K562 (cell line): ENCODE results near the gene RASGEF1C. TPM values are rescaled to one million over a fixed set of nuclear protein-coding genes. Genes with fewer than 3 reads are reported as not detected.

Experiments used
- DIDO1 ChIP-seq: fragments of 450-650 bp; IDR thresholded peaks from 2 replicates; pipeline ENCODE4 v1.6.1; 2016; ENCODE audit warnings: low read depth, missing biosample characterization, missing genetic modification characterization
- ETV1 ChIP-seq: fragments of 450-650 bp; conservative IDR thresholded peaks from 2 replicates; pipeline ENCODE4 v1.6.1; 2016; ENCODE audit warnings: missing genetic modification characterization, control low read depth, low read depth, missing compliant biosample characterization
- RUNX1 ChIP-seq: sonication (generic); IDR thresholded peaks from 2 replicates; pipeline ENCODE4 v1.6.1; 2016; ENCODE audit warnings: antibody characterized with exemption, low read depth
- SNIP1 ChIP-seq: fragments of 450-650 bp; IDR thresholded peaks from 2 replicates; pipeline ENCODE4 v1.7.1; 2017; ENCODE audit warnings: low read depth, mild to moderate bottlenecking
- TFAM ChIP-seq: fragments of 250-450 bp; sonication (Bioruptor Pico); conservative IDR thresholded peaks from 2 replicates; pipeline ENCODE4 v1.5.0; 2021; ENCODE audit warnings: mild to moderate bottlenecking, moderate library complexity
- polyA plus RNA-seq, 8 experiments: library from polyadenylated mRNA; depleted of rRNA in 4 of 8; stranded (reverse) in 5 of 8; unstranded in 3 of 8; fragments of >200 nt; fragmentation: Nextera tagmentation in 2 of 8; fragmentation: Illumina TruSeq in 1 of 8; extraction: Ambion mirVana in 2 of 8; extraction: Trizol in 1 of 8; gene quantifications; 2 replicates each; pipeline versions ENCODE4 v1.2.1 to v1.2.3, GENCODE V29; 2011 to 2014; ENCODE audit warnings: inconsistent platforms in 1 of 8, missing spikeins in 1 of 8
- total RNA-seq, 7 experiments: library from RNA; depleted of rRNA in 6 of 7; stranded (reverse); fragments of >200 nt in 6 of 7; fragmentation: Illumina TruSeq in 2 of 7; extraction: Trizol in 2 of 7; gene quantifications; 2 replicates each; pipeline versions ENCODE4 v1.2.1 to v1.2.3, GENCODE V29; 2011 to 2021; ENCODE audit warnings: low replicate concordance in 1 of 7
- TF ChIP-seq, protein P1 (sequence below): fragments of 200-800 bp; sonication (Bioruptor generic); IDR thresholded peaks from 2 replicates; pipeline ENCODE4 v1.6.1; 2017; ENCODE audit warnings: missing genetic modification characterization, missing compliant biosample characterization
- TF ChIP-seq, protein P2 (sequence below): fragments of 250-450 bp; sonication (Bioruptor Pico); IDR thresholded peaks from 2 replicates; pipeline ENCODE4 v1.4.0; 2020
- TF ChIP-seq, protein P3 (sequence below): fragments of 250-450 bp; sonication (Bioruptor Pico); IDR thresholded peaks from 2 replicates; pipeline ENCODE4 v1.8.0; 2022; ENCODE audit warnings: moderate library complexity, mild to moderate bottlenecking, inconsistent platforms
- TF ChIP-seq, protein P4 (sequence below): conservative IDR thresholded peaks from 2 replicates; pipeline ENCODE4 v1.6.1; 2011; ENCODE audit warnings: low read depth, mild to moderate bottlenecking, low read length; ENCODE audit not compliant: control insufficient read depth

RASGEF1C gene
- total and polyA plus RNA-seq, 9 of the 15 experiments (the other 6 are each of a cell fraction or from before 2014, with no cell fraction given): 0.04 to 1.1 (median 0.21) TPM; not detected in 4

DNA sequence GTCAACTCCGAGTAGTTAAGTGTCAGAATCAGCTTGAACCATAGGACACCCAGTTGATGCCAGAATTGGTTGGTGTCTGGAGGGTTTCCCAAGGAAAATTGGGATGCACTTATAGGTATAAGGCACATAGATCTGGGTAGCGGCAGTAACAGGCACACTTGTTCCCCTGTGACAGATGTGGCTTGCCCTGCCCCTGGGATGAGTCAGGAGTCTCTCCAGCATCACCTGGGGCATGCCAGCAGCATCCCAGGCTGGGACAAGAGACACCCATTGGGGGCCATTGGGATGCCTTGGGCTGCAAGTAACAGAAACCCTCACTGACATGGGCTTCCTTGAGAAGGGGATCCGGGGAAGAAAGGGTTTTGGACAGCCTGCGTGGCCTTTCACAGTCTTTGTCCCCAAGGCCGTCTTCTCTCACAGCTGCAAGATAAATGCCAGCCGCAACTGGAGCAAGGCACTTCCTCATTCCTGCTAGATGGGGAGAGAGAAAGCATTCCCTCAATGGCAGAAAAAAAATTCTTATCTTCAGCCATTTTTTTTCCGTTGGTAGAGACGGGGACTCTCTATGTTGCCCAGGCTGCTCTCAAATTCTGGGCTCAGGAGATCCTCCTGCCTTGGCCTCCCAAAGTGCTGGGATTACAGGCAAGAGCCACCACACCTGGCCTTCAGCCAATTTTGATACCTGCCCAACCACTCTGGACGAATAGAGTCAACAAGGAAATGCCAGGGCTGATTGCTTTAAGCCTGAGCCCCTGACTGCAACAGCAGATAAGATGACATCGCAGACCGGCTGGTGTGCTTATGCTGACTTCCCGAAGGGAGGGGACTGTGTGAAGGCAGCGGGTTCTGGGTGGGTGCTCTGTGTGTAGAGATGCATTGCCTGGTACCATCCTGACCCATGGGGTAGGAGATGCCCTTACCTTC is 124.1 kb downstream of the RASGEF1C start (continued):
- TF ChIP-seq, protein P1, sequence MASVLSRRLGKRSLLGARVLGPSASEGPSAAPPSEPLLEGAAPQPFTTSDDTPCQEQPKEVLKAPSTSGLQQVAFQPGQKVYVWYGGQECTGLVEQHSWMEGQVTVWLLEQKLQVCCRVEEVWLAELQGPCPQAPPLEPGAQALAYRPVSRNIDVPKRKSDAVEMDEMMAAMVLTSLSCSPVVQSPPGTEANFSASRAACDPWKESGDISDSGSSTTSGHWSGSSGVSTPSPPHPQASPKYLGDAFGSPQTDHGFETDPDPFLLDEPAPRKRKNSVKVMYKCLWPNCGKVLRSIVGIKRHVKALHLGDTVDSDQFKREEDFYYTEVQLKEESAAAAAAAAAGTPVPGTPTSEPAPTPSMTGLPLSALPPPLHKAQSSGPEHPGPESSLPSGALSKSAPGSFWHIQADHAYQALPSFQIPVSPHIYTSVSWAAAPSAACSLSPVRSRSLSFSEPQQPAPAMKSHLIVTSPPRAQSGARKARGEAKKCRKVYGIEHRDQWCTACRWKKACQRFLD (CRISPR knock-in tag): no peak
- TF ChIP-seq, protein P2, sequence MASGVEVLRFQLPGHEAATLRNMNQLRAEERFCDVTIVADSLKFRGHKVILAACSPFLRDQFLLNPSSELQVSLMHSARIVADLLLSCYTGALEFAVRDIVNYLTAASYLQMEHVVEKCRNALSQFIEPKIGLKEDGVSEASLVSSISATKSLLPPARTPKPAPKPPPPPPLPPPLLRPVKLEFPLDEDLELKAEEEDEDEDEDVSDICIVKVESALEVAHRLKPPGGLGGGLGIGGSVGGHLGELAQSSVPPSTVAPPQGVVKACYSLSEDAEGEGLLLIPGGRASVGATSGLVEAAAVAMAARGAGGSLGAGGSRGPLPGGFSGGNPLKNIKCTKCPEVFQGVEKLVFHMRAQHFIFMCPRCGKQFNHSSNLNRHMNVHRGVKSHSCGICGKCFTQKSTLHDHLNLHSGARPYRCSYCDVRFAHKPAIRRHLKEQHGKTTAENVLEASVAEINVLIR (CRISPR knock-in tag): no peak
- TF ChIP-seq, protein P3, sequence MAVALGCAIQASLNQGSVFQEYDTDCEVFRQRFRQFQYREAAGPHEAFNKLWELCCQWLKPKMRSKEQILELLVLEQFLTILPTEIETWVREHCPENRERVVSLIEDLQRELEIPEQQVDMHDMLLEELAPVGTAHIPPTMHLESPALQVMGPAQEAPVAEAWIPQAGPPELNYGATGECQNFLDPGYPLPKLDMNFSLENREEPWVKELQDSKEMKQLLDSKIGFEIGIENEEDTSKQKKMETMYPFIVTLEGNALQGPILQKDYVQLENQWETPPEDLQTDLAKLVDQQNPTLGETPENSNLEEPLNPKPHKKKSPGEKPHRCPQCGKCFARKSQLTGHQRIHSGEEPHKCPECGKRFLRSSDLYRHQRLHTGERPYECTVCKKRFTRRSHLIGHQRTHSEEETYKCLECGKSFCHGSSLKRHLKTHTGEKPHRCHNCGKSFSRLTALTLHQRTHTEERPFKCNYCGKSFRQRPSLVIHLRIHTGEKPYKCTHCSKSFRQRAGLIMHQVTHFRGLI (CRISPR knock-in tag): no peak
- TF ChIP-seq RUNX1 (no peak), TFAM (CRISPR knock-in tag) (no peak), SNIP1 (no peak), ETV1 (no peak), DIDO1 (no peak)
- TF ChIP-seq, protein P4, sequence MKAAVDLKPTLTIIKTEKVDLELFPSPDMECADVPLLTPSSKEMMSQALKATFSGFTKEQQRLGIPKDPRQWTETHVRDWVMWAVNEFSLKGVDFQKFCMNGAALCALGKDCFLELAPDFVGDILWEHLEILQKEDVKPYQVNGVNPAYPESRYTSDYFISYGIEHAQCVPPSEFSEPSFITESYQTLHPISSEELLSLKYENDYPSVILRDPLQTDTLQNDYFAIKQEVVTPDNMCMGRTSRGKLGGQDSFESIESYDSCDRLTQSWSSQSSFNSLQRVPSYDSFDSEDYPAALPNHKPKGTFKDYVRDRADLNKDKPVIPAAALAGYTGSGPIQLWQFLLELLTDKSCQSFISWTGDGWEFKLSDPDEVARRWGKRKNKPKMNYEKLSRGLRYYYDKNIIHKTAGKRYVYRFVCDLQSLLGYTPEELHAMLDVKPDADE: no peak
